Smooth muscle cell (in vitro differentiated cells): ENCODE data around the gene ALDH1L2. TPM values are rescaled to one million over a fixed set of nuclear protein-coding genes. Genes with fewer than 3 reads are reported as not detected.

ENCODE experiments used
- DNase-seq: peaks from one replicate; lab custom pipeline; 2025; ENCODE audit not compliant: unreplicated experiment; lab: John Stamatoyannopoulos, UW
- H2AFZ ChIP-seq: fragments of 200-600 bp; sonication (generic); 2 replicates; pipeline ENCODE4 v1.6.0; 2016; ENCODE audit warnings: antibody characterized with exemption, low read depth, mild to moderate bottlenecking
- H3F3A ChIP-seq: fragments of 200-600 bp; sonication (generic); 2 replicates; pipeline ENCODE4 v1.6.0; 2017; ENCODE audit warnings: antibody characterized with exemption, low read depth
- H3K27ac ChIP-seq: fragments of 200-600 bp; sonication (generic); 2 replicates; pipeline ENCODE4 v1.5.1; 2016; ENCODE audit warnings: low read depth, mild to moderate bottlenecking
- H3K27me3 ChIP-seq: fragments of 200-600 bp; sonication (generic); 2 replicates; pipeline ENCODE4 v1.6.1; 2016; ENCODE audit warnings: low read depth, mild to moderate bottlenecking
- H3K36me3 ChIP-seq: fragments of 200-600 bp; sonication (generic); 2 replicates; pipeline ENCODE4 v1.5.1; 2016; ENCODE audit warnings: low read depth
- H3K4me1 ChIP-seq: fragments of 200-600 bp; sonication (generic); 2 replicates; pipeline ENCODE4 v1.5.1; 2016; ENCODE audit warnings: low read depth
- H3K4me2 ChIP-seq: fragments of 200-600 bp; sonication (generic); 2 replicates; pipeline ENCODE4 v1.6.0; 2016; ENCODE audit warnings: mild to moderate bottlenecking
- H3K4me3 ChIP-seq: fragments of 200-600 bp; sonication (generic); 2 replicates; pipeline ENCODE4 v1.5.1; 2016; ENCODE audit warnings: mild to moderate bottlenecking
- H3K79me2 ChIP-seq: fragments of 200-600 bp; sonication (generic); 2 replicates; pipeline ENCODE4 v1.6.0; 2016; ENCODE audit warnings: low read depth, mild to moderate bottlenecking
- H3K9ac ChIP-seq: fragments of 200-600 bp; sonication (generic); 2 replicates; pipeline ENCODE4 v1.6.0; 2016; ENCODE audit warnings: low read depth
- H3K9me3 ChIP-seq: fragments of 200-600 bp; sonication (generic); replicated peaks from 2 replicates; pipeline ENCODE4 v1.5.1; 2016; ENCODE audit warnings: low read depth
- H4K20me1 ChIP-seq: fragments of 200-600 bp; sonication (generic); 2 replicates; pipeline ENCODE4 v1.6.0; 2016; ENCODE audit warnings: low read depth
- WGBS: methylation state at CpG from one replicate; pipeline ENCODE4 v1.1.7; 2016; ENCODE audit warnings: low lambda C conversion rate; 5-methylcytosine and 5-hydroxymethylcytosine counted together
- polyA plus RNA-seq: library from polyadenylated mRNA; unstranded; fragments of >200 nt; fragmentation: Nextera tagmentation; extraction: Ambion mirVana; gene quantifications from 2 replicates; pipeline ENCODE4 v1.2.1, GENCODE V29; 2016
- total RNA-seq: library from RNA; depleted of rRNA; stranded (reverse); fragments of >200 nt; gene quantifications from 2 replicates; pipeline ENCODE4 v1.2.3, GENCODE V29; 2014
- TF ChIP-seq, protein P1 (sequence below): fragments of 200-600 bp; sonication (generic); IDR thresholded peaks from 2 replicates; pipeline ENCODE4 v1.5.1; 2017; ENCODE audit warnings: borderline replicate concordance, mild to moderate bottlenecking, antibody characterized with exemption; ENCODE audit not compliant: insufficient read depth, poor library complexity, severe bottlenecking

Gene ALDH1L2
- total and polyA plus RNA-seq, 2 experiments from 2014 or later: 25.3 to 28.1 TPM

DNA sequence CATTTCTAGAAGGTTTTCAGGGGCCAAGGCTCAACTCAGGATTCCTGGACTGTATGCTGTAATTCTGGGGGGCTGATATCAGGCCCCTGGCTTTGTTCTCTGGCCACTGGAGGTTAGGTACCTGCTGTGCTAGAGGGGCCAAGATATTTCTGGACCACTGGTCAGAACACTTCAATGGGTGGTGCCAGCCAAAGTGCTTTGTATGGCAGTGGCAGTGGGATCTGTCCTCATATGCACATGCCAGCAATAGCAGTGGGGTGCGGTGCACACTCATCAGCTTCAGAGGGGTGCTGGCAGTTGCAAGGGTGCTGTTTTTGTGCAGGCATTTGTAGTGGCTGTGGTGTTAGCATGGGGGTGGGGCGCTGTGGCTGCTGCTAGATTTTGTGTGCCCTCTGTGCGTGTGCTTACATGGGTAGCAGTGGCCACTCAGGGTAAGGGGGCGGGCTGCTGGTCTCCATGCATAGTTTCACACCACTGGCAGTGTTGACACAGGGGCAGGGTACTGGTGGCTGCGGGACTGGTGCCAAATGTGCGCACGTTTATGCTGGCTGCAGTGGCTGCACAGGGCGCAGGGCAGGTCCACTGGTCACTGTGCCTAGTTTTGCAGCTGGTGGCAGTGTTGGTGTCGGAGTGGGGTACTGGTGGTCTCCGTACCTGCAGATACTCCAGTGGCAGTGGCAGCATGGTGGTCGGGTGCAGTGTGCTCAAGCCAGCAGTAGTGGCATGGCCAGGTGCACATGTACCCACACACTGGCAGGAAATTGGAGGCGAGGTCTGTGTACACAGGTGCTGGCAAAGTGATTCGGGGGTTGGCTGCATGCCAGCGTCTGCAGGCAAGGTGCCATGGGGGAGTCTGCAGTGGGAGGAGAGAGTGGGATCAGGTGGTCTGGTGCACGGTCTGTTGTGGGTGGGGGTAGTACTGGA is 85.6 kb downstream of the ALDH1L2 start:
- 98% methylated on average over 15 of the region's 15 CpGs for WGBS

DNA sequence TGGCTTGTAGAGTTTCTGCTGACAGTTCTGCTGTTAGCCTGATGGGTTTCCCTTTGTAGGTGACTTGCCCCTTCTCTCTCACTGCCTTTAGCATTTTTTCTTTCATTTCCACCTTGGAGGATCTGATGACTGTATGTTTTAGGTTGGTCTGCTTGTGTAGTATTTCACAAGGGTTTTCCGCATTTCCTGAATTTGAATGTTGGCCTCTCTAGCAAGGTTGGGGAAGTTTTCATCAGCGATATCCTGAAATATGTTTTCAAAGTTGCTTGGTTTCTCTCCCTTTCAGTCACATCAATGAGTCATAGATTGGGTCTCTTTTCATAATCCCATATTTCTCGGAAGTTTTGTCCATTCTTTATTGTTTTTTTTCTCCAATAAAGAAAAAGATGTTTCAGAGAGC is 86.7 kb downstream of the ALDH1L2 start:
- H3K4me2 ChIP-seq: no peak overlapping the region
- 93% methylated on average over 3 of the region's 3 CpGs for WGBS
- H3K4me1 ChIP-seq: no peaks in the 10 kb centered on the region
- no peaks in the 10 kb centered on the region for H3F3A ChIP-seq
- H3K79me2 ChIP-seq: no peaks in the 10 kb centered on the region
- H3K4me3 ChIP-seq: no peak overlapping the region
- TF ChIP-seq, protein P1, sequence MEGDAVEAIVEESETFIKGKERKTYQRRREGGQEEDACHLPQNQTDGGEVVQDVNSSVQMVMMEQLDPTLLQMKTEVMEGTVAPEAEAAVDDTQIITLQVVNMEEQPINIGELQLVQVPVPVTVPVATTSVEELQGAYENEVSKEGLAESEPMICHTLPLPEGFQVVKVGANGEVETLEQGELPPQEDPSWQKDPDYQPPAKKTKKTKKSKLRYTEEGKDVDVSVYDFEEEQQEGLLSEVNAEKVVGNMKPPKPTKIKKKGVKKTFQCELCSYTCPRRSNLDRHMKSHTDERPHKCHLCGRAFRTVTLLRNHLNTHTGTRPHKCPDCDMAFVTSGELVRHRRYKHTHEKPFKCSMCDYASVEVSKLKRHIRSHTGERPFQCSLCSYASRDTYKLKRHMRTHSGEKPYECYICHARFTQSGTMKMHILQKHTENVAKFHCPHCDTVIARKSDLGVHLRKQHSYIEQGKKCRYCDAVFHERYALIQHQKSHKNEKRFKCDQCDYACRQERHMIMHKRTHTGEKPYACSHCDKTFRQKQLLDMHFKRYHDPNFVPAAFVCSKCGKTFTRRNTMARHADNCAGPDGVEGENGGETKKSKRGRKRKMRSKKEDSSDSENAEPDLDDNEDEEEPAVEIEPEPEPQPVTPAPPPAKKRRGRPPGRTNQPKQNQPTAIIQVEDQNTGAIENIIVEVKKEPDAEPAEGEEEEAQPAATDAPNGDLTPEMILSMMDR: no peak
- no peak overlapping the region for H3K27ac ChIP-seq
- no peak overlapping the region for H3K9ac ChIP-seq
- H3K27me3 ChIP-seq: no peaks in the 10 kb centered on the region
- peaks cover 8% of the 10 kb centered on the region for H3K36me3 ChIP-seq
- H4K20me1 ChIP-seq: no peaks in the 10 kb centered on the region
- no peaks in the 10 kb centered on the region for H3K9me3 ChIP-seq
- no peak overlapping the region for H2AFZ ChIP-seq
- no peak for DNase-seq

More for the DNA sequence above, 85.6 kb downstream of the ALDH1L2 start:
- Histone ChIP-seq H4K20me1 (no peaks in the 10 kb centered on the region), H3K4me1 (no peaks in the 10 kb centered on the region), H3K4me2 (no peak overlapping the region), H3K36me3 (peaks cover 8% of the 10 kb centered on the region), H3K9ac (no peak overlapping the region), H3K27ac (no peak overlapping the region), H3K4me3 (no peak overlapping the region), H2AFZ (no peak overlapping the region), H3K27me3 (no peaks in the 10 kb centered on the region), H3F3A (no peaks in the 10 kb centered on the region), H3K79me2 (no peaks in the 10 kb centered on the region), H3K9me3 (no peaks in the 10 kb centered on the region)
- DNase-seq: no peak
- TF ChIP-seq, protein P1: no peak

DNA sequence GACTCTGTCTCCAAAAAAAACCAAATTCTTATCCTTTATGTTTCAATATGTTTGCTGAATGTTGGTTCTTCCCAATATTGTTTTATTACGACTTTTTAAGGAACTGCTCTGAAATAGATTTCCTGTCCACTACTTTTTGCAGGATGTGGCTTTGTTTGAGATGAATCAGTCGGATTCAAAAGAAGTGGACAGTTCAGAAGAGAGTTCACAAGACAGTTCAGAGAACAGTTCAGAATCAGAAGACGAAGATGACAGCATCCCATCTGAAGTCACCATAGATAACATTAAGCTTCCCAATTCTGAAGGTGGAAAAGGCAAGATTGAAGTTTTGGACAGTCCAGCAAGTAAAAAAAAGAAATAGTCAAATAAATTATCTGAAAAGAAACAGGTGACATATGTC is 89.9 kb downstream of the ALDH1L2 start:
- Histone ChIP-seq H4K20me1 (no peaks in the 10 kb centered on the region), H3K79me2 (no peaks in the 10 kb centered on the region), H3K9me3 (no peaks in the 10 kb centered on the region), H3K4me3 (no peak overlapping the region), H3K4me1 (no peaks in the 10 kb centered on the region), H3K27me3 (no peaks in the 10 kb centered on the region), H3K36me3 (peaks cover 8% of the 10 kb centered on the region), H3K27ac (no peak overlapping the region), H2AFZ (no peak overlapping the region), H3K9ac (no peak overlapping the region), H3F3A (no peaks in the 10 kb centered on the region), H3K4me2 (no peak overlapping the region)
- DNase-seq: no peak
- 90% methylated on average over 3 of the region's 3 CpGs for WGBS
- TF ChIP-seq, protein P1: no peak

DNA sequence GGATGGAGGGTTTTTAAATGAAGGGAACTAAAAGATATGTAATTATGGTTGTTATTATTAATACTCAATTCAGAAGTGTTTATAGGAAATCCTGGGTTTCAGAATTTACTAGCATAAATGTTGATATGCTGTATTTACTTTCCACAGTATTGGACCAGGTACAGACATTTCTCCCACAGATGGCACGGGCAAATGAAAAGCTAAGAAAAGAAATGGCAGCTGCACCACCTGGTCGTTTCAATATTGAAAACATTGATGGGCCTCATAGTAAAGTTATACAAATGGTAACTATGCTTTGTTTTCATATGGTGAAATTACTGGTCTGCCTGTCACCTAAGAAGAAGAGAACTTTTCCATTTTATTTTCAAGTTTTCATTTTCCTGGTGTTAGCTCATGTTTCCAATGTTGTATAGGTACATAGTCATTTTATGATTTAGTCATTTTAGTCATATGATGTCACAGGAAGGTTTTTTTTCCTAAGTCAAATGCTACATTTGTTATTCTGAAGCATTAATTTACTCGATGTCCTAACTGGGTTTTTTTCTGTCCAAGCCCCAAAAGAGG is 92.6 kb downstream of the ALDH1L2 start:
- no peaks in the 10 kb centered on the region for H3K27me3 ChIP-seq
- H2AFZ ChIP-seq: no peak overlapping the region
- peaks cover 7% of the 10 kb centered on the region for H3K4me1 ChIP-seq
- WGBS: 98% methylated on average over 3 of the region's 3 CpGs
- no peak for DNase-seq
- H3K9me3 ChIP-seq: no peaks in the 10 kb centered on the region
- no peaks in the 10 kb centered on the region for H3F3A ChIP-seq
- no peak overlapping the region for H3K4me3 ChIP-seq
- H3K9ac ChIP-seq: no peak overlapping the region
- peaks cover 8% of the 10 kb centered on the region for H3K36me3 ChIP-seq
- no peak overlapping the region for H3K27ac ChIP-seq
- peaks cover 20% of the 10 kb centered on the region for H3K79me2 ChIP-seq
- TF ChIP-seq, protein P1: no peak
- no peaks in the 10 kb centered on the region for H4K20me1 ChIP-seq
- no peak overlapping the region for H3K4me2 ChIP-seq
